ENCODE data around the gene RCOR2. TPM values are rescaled to one million over a fixed set of nuclear protein-coding genes. Genes with fewer than 3 reads are reported as not detected.
A peak's percentile ranks its signal among the peaks of the same experiment; 100 is the strongest.

RCOR2 gene
- total RNA-seq, 1 donor from 2014 or later = not detected

DNA sequence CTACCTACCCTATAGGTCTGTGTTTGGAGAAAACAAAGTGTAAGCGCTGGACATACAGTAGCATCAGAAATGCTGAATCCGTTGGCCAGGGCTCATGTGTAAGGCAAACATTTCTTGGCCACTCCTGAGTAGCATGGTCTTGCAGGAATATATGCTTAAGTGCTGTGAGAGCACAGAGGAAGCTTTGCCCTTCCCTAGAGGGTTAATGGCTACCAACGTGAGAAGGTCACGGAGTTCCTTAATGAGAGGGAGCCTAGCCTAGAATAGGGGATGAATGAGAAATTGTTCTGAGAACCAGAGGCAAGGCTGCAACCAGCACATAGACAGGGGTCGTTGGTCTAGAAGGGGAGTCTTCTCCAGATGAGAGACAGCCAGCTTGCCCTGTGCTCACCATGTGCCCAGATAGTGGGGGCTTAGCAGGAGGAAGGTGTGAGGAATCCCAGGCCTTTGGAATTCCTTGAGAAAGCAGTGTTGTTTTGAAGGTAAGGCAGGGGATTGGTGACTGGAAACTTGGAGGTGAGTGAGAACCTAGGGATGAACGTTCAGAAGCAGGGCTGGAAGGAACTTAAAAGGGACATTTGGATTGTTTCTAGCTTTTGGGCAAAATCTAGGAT is 29.5 kb downstream of the RCOR2 start:
- Histone ChIP-seq H3K4me3 (no peak overlapping the region), H3K9me3 (no peaks in the 10 kb centered on the region), H3K36me3 (peaks cover 0 to 4% of the 10 kb centered on the region in 2 donors), H3K4me1 (peaks cover 61% of the 10 kb centered on the region), H3K27ac (peak overlapping the region; percentile 75), H3K27me3 (no peaks in the 10 kb centered on the region)
- intact Hi-C loops (cut with DNase I) = no loop called here
- no peak for TF ChIP-seq POLR2A (IDR thresholded peaks at IDR 0.05)
- TF ChIP-seq, protein P1, sequence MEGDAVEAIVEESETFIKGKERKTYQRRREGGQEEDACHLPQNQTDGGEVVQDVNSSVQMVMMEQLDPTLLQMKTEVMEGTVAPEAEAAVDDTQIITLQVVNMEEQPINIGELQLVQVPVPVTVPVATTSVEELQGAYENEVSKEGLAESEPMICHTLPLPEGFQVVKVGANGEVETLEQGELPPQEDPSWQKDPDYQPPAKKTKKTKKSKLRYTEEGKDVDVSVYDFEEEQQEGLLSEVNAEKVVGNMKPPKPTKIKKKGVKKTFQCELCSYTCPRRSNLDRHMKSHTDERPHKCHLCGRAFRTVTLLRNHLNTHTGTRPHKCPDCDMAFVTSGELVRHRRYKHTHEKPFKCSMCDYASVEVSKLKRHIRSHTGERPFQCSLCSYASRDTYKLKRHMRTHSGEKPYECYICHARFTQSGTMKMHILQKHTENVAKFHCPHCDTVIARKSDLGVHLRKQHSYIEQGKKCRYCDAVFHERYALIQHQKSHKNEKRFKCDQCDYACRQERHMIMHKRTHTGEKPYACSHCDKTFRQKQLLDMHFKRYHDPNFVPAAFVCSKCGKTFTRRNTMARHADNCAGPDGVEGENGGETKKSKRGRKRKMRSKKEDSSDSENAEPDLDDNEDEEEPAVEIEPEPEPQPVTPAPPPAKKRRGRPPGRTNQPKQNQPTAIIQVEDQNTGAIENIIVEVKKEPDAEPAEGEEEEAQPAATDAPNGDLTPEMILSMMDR (IDR thresholded peaks at IDR 0.05) = no peak
- no peak for TF ChIP-seq POLR2AphosphoS5 (IDR thresholded peaks at IDR 0.05; ENCODE audit: insufficient read depth in 1 of 2, low read depth in 1 of 2)
- no peak for DNase-seq (ENCODE audit: extremely low spot score in 2 of 2)

DNA sequence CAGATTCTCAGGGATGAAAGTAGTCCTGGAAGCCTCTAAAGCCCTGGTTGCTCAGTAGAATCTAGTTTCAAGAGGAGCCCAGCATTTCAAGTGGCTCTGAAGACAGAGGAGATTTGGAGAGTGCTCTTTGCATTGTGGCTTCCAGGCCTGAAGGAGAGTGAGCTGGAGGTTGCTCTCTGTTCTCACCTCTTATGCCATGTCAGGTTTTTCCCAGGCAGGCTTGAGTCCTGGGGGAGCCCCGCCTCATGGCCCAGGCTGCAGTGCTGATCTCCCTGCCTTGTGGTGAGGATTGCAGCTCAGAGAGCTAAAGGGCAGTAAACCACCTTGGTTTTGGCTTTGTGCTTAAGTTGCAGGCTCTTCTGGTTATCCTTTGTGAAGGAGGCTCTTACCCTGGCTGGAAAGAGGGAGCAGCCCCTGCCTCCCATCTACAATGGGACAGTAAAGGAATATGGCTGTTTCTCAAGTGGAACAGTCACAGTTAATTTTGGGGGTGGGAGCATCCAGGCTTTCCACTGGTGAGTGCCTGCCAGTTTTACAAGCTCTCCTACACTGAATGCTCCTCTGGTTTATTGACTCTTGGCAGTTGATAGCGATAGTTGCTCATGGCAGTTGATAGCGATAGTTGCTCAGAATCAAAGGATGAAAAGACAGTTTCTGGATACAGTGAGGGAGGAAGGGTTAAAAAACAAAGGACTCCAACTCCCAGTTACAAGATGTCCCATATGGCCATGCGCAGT is 32.6 kb downstream of the RCOR2 start:
- Histone ChIP-seq H3K27ac (no peak overlapping the region), H3K27me3 (no peaks in the 10 kb centered on the region), H3K36me3 (no peaks in the 10 kb centered on the region), H3K4me3 (no peak overlapping the region), H3K9me3 (no peaks in the 10 kb centered on the region), H3K4me1 (peaks cover 58% of the 10 kb centered on the region)
- TF ChIP-seq POLR2A (IDR thresholded peaks at IDR 0.05) (no peak), POLR2AphosphoS5 (IDR thresholded peaks at IDR 0.05; ENCODE audit: insufficient read depth in 1 of 2, low read depth in 1 of 2) (no peak)
- intact Hi-C loops (cut with DNase I) = no loop called here
- no peak for DNase-seq (ENCODE audit: extremely low spot score in 2 of 2)

DNA sequence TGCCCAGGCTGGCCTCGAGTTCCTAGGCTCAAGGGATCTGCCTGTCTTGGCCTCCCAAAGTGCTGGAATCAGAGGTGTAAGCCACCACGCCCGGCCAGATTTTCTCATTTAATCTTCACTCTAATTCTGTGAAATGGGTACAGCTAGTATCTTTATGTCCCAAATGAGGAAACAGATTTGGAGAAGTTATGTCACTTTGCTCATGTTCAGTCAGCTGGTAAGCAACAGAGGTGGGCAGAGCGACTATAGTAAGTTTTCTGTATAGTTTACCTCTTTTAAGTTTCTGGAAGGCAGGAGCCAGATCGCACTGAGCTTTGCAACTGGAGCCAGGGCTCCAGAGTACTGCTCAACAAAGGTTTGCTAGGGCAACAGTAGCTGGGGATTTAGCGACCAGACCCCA is 33.2 kb downstream of the RCOR2 start:
- Histone ChIP-seq H3K36me3 (no peaks in the 10 kb centered on the region), H3K4me1 (peaks cover 58% of the 10 kb centered on the region), H3K4me3 (no peak overlapping the region), H3K9me3 (no peaks in the 10 kb centered on the region), H3K27ac (no peak overlapping the region), H3K27me3 (no peaks in the 10 kb centered on the region)
- no peak for DNase-seq (ENCODE audit: extremely low spot score in 2 of 2)
- intact Hi-C loops (cut with DNase I) = no loop called here
- no peak for TF ChIP-seq POLR2AphosphoS5 (IDR thresholded peaks at IDR 0.05; ENCODE audit: insufficient read depth in 1 of 2, low read depth in 1 of 2)
- TF ChIP-seq, protein P1 (IDR thresholded peaks at IDR 0.05) = no peak
- no peak for TF ChIP-seq POLR2A (IDR thresholded peaks at IDR 0.05)

DNA sequence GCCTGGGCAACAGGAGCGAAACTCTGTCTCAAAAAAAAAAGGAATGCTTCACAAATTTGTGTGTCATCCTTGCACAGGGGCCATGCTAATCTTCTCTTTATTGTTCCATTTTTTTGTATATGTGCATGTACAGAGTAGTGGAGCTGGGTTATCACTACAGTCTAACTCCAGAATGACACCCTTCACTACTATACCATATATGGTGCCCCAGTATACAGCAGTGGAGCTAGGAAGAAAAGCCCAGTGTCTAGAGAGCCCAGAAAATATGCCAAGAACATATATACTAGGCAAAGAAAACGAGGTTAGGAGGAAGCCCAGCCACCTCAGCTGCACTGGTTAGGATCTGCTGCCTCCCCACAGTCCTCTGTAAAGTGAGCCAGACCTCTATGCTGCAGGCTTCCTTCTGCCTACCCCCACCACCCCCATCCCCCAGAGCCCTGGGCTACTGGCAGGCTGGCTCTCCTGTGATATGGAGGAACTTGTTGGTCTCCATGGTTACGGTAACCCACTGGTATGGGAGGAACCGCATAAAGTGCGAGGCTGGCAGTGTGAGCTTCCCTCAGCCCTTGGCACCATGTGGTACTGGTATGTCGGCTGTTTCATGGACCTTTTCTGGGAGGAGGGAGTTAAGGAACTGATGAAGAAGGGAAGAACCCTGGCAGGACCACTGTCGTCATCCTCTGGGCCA is 34.3 kb downstream of the RCOR2 start:
- intact Hi-C loops (cut with DNase I) = no loop called here
- no peak for TF ChIP-seq POLR2A (IDR thresholded peaks at IDR 0.05)
- no peak for TF ChIP-seq POLR2AphosphoS5 (IDR thresholded peaks at IDR 0.05; ENCODE audit: insufficient read depth in 1 of 2, low read depth in 1 of 2)
- TF ChIP-seq, protein P1 (IDR thresholded peaks at IDR 0.05) = no peak
- H3K4me3 ChIP-seq = no peak overlapping the region
- no peak overlapping the region for H3K27ac ChIP-seq
- no peaks in the 10 kb centered on the region for H3K36me3 ChIP-seq
- DNase-seq (ENCODE audit: extremely low spot score in 2 of 2) = no peak
- H3K9me3 ChIP-seq = no peaks in the 10 kb centered on the region
- H3K4me1 ChIP-seq = peaks cover 54% of the 10 kb centered on the region
- H3K27me3 ChIP-seq = no peaks in the 10 kb centered on the region

DNA sequence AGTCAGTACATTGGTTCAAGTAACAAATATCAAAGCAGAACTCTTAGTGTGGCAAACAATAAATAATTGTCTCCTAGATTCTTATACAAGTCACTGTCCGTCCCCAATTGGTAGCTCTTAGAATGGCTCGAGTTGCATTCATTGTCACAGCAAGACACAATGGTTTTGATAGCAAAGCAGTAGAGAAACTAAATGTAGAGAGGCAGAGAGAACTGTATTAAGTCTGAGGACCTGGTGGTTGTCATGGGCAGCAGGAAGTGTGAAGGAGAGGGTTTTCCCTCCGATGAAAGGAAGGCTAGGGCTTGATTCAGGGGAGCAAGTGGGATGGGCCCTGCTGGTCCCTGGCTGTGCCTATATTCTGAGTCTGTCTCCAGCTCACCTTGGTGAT is 36.6 kb downstream of the RCOR2 start:
- H3K27ac ChIP-seq = no peak overlapping the region

More for the DNA sequence above, 36.6 kb downstream of the RCOR2 start:
- Histone ChIP-seq H3K4me3 (no peak overlapping the region), H3K9me3 (no peaks in the 10 kb centered on the region), H3K27me3 (no peaks in the 10 kb centered on the region), H3K4me1 (peaks cover 50% of the 10 kb centered on the region), H3K36me3 (no peaks in the 10 kb centered on the region)
- intact Hi-C loops (cut with DNase I) = no loop called here
- DNase-seq (ENCODE audit: extremely low spot score in 2 of 2) = no peak
- no peak for TF ChIP-seq POLR2A (IDR thresholded peaks at IDR 0.05)
- TF ChIP-seq, protein P1 (IDR thresholded peaks at IDR 0.05) = no peak
- no peak for TF ChIP-seq POLR2AphosphoS5 (IDR thresholded peaks at IDR 0.05; ENCODE audit: insufficient read depth in 1 of 2, low read depth in 1 of 2)

Data from vagina (tissue), 2 donors.